Pancreas (tissue), 10 donors: ENCODE results near the gene KIAA0319L. TPM values are rescaled to one million over a fixed set of nuclear protein-coding genes. Genes with fewer than 3 reads are reported as not detected.

Experiments used
- ATAC-seq, 4 donors: fragments of 200-7000 bp; cut with Tn5 transposase; one replicate each; pipeline versions ENCODE4 v1.8.0 to v1.9.1; 2020; ENCODE audit warnings: mild to moderate bottlenecking in 4 of 4, moderate library complexity in 4 of 4
- DNase-seq, 6 donors: peaks; one replicate each; pipeline ENCODE4 v3.0.0-alpha.2; 2020
- FAIRE-seq: peaks from 2 replicates; lab custom pipeline; 2012; peaks lifted over from hg19 to GRCh38; lab: Jason Lieb, UNC
- H3K27ac ChIP-seq, 4 donors: fragments of 200-600 bp; sonication (generic); 1 replicate in 3 of 4; 2 replicates in 1 of 4; pipeline versions ENCODE4 v1.5.0 to v1.8.0; 2020
- H3K27me3 ChIP-seq, 4 donors: fragments of 200-600 bp; one replicate each; pipeline ENCODE4 v1.8.0; 2021
- H3K36me3 ChIP-seq, 3 donors: fragments of 200-600 bp; sonication (generic) in 1 of 3; one replicate each; pipeline versions ENCODE4 v1.5.0 to v1.8.0; 2020 to 2021
- H3K4me1 ChIP-seq, 3 donors: fragments of 200-600 bp; one replicate each; pipeline ENCODE4 v1.8.0; 2021
- H3K4me3 ChIP-seq, 4 donors: fragments of 200-600 bp; sonication (generic) in 2 of 4; one replicate each; pipeline versions ENCODE4 v1.5.0 to v1.8.0; 2020 to 2021
- H3K9me3 ChIP-seq, 4 donors: fragments of 200-600 bp; one replicate each; pipeline ENCODE4 v1.8.0; 2021
- WGBS, 2 donors: extraction: QIAGEN DNeasy Blood & Tissue Kit; methylation state at CpG; one replicate each; pipeline ENCODE4 v1.1.7; 2013; 5-methylcytosine and 5-hydroxymethylcytosine counted together
- intact Hi-C, 3 donors: fragments of 100-400 bp; cut with DNase I; formaldehyde crosslinking; loops; one replicate each; pipeline versions ENCODE4 v1.11.1 to v1.14.2; 2022
- polyA plus RNA-seq, 2 donors: library from polyadenylated mRNA; stranded (reverse); fragments of 200-250 nt; gene quantifications; one replicate each; pipeline ENCODE4 v1.2.3, GENCODE V29; 2013
- total RNA-seq, 6 donors: library from RNA; stranded (reverse); fragmentation: NEBNext Ultra II Directional in 4 of 6; extraction: Animal tissue kit (Norgen Biotek cat#: 25700) in 4 of 6; gene quantifications; one replicate each; pipeline versions ENCODE4 v1.2.1 to v1.2.4, GENCODE V29; 2021 to 2023
- TF ChIP-seq, protein P1 (sequence below), 4 donors: fragments of 200-600 bp; sonication (generic) in 3 of 4; IDR thresholded peaks; one replicate each; pipeline versions ENCODE4 v1.5.0 to v1.8.0; 2021; ENCODE audit warnings: antibody characterized with exemption in 4 of 4
- donor health status: healthy with polysubstance abuse.
- donor health status: DM: no; HTN: no; CAD: no; lungs with moderate emphysema.
- donor health status: DM: no; HTN: no; CAD: no.
- donor health status: control.
- donor health status: control.
- donor health status: Bipolar disorder and iron deficiency.
- donor health status: DM: yes; HTN: yes; CAD: no.
- donor health status: DM: no; HTN: no; CAD: no.
- donor health status: DM: no; HTN: no; CAD: no.
- donor health status: DM: yes; HTN: yes; CAD: no.

KIAA0319L gene
- total and polyA plus RNA-seq, 8 donors, result 22.9 to 50.8 (median 44.1) TPM

DNA sequence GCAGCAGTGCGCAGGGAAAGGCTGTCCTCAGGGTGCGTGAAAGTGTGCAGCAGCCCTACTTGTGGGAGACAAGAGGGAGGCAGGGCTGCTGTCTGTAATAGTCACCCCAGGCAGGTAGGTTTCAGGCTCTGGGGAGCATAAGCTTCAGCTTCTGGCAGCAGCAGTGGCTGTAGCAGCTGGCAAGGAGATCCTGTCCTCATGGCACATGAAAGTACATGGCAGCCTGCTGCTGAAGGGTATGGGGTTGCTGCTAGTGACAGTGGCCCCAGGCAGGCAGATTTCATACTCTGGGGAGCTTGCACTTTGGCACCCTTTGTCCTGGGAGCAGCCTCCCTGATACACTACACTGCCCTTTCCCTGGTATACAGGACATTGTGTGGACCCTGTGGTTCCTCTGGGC is 26.3 kb downstream of the KIAA0319L start:
- TF ChIP-seq, protein P1, sequence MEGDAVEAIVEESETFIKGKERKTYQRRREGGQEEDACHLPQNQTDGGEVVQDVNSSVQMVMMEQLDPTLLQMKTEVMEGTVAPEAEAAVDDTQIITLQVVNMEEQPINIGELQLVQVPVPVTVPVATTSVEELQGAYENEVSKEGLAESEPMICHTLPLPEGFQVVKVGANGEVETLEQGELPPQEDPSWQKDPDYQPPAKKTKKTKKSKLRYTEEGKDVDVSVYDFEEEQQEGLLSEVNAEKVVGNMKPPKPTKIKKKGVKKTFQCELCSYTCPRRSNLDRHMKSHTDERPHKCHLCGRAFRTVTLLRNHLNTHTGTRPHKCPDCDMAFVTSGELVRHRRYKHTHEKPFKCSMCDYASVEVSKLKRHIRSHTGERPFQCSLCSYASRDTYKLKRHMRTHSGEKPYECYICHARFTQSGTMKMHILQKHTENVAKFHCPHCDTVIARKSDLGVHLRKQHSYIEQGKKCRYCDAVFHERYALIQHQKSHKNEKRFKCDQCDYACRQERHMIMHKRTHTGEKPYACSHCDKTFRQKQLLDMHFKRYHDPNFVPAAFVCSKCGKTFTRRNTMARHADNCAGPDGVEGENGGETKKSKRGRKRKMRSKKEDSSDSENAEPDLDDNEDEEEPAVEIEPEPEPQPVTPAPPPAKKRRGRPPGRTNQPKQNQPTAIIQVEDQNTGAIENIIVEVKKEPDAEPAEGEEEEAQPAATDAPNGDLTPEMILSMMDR (IDR thresholded peaks at IDR 0.05), result no peak
- WGBS, 2 donors, result 97 to 99% methylated on average over 2 of the region's 2 CpGs
- no peak overlapping the region for H3K4me3 ChIP-seq
- intact Hi-C loops, result no loop called here
- FAIRE-seq (no peak), ATAC-seq (no peak), DNase-seq (no peak)
- H3K27me3 ChIP-seq, result no peaks in the 10 kb centered on the region
- no peak overlapping the region for H3K27ac ChIP-seq
- no peaks in the 10 kb centered on the region for H3K9me3 ChIP-seq
- no peaks in the 10 kb centered on the region for H3K4me1 ChIP-seq
- H3K36me3 ChIP-seq, result peaks cover 0 to 8% (median 0%) of the 10 kb centered on the region in 3 donors

DNA sequence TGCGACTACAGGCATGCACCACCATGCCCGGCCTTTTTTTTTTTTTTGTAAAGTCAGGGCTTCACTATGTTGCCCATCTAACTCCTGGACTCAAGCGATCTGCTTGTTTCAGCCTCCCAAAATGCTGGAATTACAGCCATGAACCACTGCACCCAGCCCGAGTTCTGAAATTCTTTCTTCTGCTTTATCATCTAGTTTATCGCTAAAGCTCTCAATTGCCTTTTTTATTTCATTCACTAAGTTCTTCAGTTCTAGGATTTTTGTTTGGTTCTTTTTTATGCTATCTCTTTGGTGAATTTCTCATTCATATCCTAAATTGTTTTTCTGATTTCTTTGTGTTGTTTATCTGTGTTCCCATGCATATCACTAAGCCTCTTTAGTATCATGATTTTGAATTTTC is 27.0 kb downstream of the KIAA0319L start:
- TF ChIP-seq, protein P1 (IDR thresholded peaks at IDR 0.05), result no peak
- intact Hi-C loops, result no loop called here
- no peaks in the 10 kb centered on the region for H3K4me1 ChIP-seq
- H3K27me3 ChIP-seq, result no peaks in the 10 kb centered on the region
- WGBS, 2 donors, result 78% methylated on average over 5 of the region's 5 CpGs
- H3K27ac ChIP-seq, result no peak overlapping the region
- DNase-seq, result no peak
- no peak overlapping the region for H3K4me3 ChIP-seq
- H3K9me3 ChIP-seq, result no peaks in the 10 kb centered on the region
- FAIRE-seq, result no peak
- no peak for ATAC-seq
- H3K36me3 ChIP-seq, result peaks cover 0 to 8% (median 0%) of the 10 kb centered on the region in 3 donors

DNA sequence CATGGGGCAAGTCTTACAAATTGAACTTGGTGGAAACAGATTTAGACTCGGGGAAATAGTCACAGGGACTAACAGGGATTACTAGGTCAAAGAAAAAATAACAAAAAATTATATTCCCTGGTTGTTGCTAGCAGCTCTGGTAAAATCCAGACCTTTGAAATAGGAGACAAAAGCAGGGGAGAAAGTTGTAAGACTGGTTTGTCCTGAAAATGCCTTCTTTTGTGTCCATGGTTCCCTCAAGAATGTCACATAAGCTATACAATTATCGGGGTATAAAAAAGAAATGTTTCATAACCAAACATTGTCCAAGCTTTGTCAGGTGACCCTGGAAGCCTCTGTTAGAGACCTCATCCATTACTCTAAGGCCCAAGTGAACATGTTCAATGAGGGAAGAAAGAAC is 33.1 kb downstream of the KIAA0319L start:
- 39 to 41% methylated on average over 2 of the region's 2 CpGs for WGBS, 2 donors
- no peak overlapping the region for H3K27ac ChIP-seq
- H3K4me3 ChIP-seq, result no peak overlapping the region
- TF ChIP-seq, protein P1 (IDR thresholded peaks at IDR 0.05), result no peak
- H3K4me1 ChIP-seq, result no peaks in the 10 kb centered on the region
- no peaks in the 10 kb centered on the region for H3K9me3 ChIP-seq
- no peak for FAIRE-seq
- DNase-seq, result no peak
- peak in 1 of 4 donors; percentile 44 for ATAC-seq
- no peaks in the 10 kb centered on the region for H3K36me3 ChIP-seq
- intact Hi-C loops, result no loop called here
- no peaks in the 10 kb centered on the region for H3K27me3 ChIP-seq

DNA sequence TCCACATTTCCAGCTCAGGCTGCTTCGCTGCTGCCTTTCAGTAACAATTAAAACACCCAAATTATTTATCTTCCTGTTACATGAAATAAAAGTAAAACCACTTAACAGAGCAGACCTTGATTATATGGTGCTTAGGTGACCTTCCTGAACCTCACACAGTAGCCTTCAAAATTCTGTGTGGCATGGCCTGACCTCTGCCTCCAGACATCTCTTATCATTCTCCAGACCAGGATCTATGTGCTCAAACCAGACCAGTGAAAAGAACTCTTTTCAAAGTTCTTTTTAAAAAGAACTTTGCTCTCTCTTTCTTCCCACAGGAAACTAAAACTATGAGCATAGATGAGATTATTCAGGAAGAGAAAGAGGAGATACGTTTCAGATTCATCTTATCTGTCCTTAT is 37.8 kb downstream of the KIAA0319L start:
- ATAC-seq, result no peak
- Histone ChIP-seq H3K4me3 (no peak overlapping the region), H3K27me3 (no peaks in the 10 kb centered on the region), H3K36me3 (no peaks in the 10 kb centered on the region), H3K27ac (no peak overlapping the region), H3K9me3 (no peaks in the 10 kb centered on the region), H3K4me1 (no peaks in the 10 kb centered on the region)
- DNase-seq, result no peak
- FAIRE-seq, result no peak
- WGBS, 2 donors, result 69 to 78% methylated on average over 2 of the region's 2 CpGs
- TF ChIP-seq, protein P1 (IDR thresholded peaks at IDR 0.05), result no peak
- intact Hi-C loops, result no loop called here

DNA sequence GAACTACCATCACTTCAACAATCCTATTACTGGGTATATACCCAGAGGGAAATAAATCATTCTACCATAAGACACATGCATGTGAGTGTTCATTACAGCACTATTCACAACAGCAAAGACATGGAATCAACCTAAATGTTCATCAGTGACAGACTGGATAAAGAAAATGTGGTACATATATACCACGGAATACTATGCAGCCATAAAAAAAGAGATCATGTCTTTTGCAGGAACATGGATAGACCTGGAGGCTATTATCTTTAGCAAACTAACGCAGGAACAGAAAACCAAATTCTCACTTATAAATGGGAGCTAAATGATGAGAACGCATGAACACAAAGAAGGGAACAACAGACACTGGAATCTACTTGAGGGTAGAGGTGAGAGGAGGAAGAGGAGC is 39.0 kb downstream of the KIAA0319L start:
- Histone ChIP-seq H3K4me3 (no peak overlapping the region), H3K27ac (no peak overlapping the region), H3K9me3 (no peaks in the 10 kb centered on the region), H3K36me3 (no peaks in the 10 kb centered on the region), H3K4me1 (no peaks in the 10 kb centered on the region), H3K27me3 (no peaks in the 10 kb centered on the region)
- FAIRE-seq, result no peak
- intact Hi-C loops, result no loop called here
- DNase-seq, result no peak
- no peak for ATAC-seq
- WGBS, 2 donors, result 98 to 99% methylated on average over 3 of the region's 3 CpGs
- TF ChIP-seq, protein P1 (IDR thresholded peaks at IDR 0.05), result no peak
